RPMI8226 (cell line): Measurements from ENCODE around the gene TMEM178B.
"Not testable (repeated sequence)": the region's sequence is repeated elsewhere in the genome, so short reads cannot be mapped to it uniquely, and the experiment has no call there.

Experiments
- DNase-seq: peaks from one replicate; pipeline ENCODE4 v3.0.0-alpha.2; 2015

Gene TMEM178B

GRCh38 chr7:141144921-141145629 is 71.2 kb downstream of the TMEM178B start:
- no peak for DNase-seq

DNA sequence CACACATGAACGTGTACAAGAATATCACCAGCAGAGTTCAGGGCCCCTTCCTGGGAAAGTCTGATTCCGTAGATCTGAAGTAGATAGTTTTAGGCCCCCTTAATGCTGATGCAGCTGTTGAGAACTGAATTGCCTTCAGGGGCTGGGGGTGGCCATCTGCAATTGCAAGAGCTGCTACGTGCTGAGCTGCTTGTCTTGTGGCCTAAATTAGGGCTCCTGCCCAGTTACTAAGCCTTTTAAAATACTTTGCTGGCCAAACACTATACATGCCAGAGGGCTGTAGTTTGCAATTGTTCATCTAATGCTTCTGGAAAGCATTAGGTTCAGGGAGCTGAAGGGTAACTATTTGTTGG is 71.7 kb downstream of the TMEM178B start:
- peak; percentile 45 for DNase-seq

GRCh38 chr7:141147482-141147881 is 73.6 kb downstream of the TMEM178B start:
- DNase-seq: no peak

- DNase-seq: no peak
Measured at GRCh38 chr7:141150465-141150864, 76.6 kb downstream of the TMEM178B start.

DNA sequence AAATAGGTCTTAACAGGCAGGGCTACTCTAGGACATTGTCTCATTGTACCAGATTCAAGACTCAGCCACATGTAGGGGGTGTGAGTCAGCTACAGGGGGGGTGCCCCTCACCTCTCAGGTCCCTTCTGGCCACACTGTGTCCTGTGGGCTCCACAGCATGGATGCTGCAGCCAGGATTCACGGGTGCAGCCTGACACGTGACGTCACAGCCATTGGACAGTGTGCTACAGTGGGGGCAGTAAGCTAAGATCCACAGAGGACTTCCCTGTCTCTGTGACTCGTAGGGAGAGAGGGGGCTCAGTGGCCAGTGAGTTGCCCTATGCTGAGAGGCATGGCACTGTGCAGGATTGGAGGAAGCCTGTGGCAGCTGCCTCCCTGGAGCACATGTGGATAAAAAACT is 77.9 kb downstream of the TMEM178B start:
- DNase-seq: no peak

DNA sequence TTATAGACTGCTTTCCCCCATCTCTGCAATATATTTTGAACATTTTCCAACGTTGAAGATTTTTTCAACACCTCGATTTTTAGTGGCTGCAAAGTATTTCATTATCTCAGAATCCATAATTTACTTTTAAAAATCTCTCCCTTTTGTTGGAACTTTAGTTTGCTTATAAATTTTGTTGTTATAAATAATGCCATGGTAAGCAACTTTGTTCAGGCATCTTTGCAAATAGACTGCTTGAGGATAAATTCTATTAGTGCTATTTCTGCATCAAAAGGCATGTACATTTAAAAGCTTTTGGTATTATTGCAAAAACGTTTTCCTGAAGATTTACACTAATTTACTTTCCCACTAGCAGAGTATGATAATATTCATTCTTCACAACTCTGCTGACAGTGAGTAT is 79.4 kb downstream of the TMEM178B start:
- DNase-seq: no peak

GRCh38 chr7:141154131-141154732 is 80.4 kb downstream of the TMEM178B start:
- DNase-seq: peak; percentile 37

GRCh38 chr7:141156407-141156806 is 82.5 kb downstream of the TMEM178B start:
- DNase-seq: no peak

- peak; percentile 55 for DNase-seq
Measured at GRCh38 chr7:141157138-141157765, 83.4 kb downstream of the TMEM178B start.

GRCh38 chr7:141158561-141158960 is 84.7 kb downstream of the TMEM178B start:
- DNase-seq: peak; percentile 91

DNA sequence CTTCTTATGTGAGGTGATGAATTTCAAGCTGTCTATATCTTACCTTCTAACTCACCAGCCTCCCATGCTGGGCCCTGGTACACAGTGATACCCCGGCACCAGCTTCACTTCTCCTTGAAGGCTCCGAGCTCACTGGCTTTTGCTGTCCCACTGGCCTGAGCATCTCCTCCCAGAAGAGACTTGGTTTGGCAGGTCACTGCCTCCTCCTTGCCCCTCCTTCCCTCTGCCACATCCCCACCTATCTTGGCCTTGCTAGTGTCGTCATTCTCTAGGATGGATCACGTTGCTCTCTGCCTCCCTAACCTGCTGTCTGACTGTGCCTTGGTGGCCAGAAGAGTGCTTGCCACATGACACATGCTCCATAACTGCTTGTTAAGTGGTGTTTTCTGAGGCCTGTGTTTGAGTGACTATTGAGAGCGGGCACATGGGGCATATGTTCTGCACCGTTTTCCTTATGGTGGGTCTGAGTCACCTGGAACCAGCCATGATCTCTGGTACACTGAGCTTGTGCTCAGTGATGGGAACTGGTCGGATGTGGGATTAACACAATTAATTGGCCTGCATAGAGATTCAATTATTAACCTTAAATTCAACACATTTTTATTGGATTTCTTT is 86.5 kb downstream of the TMEM178B start:
- no peak for DNase-seq

DNA sequence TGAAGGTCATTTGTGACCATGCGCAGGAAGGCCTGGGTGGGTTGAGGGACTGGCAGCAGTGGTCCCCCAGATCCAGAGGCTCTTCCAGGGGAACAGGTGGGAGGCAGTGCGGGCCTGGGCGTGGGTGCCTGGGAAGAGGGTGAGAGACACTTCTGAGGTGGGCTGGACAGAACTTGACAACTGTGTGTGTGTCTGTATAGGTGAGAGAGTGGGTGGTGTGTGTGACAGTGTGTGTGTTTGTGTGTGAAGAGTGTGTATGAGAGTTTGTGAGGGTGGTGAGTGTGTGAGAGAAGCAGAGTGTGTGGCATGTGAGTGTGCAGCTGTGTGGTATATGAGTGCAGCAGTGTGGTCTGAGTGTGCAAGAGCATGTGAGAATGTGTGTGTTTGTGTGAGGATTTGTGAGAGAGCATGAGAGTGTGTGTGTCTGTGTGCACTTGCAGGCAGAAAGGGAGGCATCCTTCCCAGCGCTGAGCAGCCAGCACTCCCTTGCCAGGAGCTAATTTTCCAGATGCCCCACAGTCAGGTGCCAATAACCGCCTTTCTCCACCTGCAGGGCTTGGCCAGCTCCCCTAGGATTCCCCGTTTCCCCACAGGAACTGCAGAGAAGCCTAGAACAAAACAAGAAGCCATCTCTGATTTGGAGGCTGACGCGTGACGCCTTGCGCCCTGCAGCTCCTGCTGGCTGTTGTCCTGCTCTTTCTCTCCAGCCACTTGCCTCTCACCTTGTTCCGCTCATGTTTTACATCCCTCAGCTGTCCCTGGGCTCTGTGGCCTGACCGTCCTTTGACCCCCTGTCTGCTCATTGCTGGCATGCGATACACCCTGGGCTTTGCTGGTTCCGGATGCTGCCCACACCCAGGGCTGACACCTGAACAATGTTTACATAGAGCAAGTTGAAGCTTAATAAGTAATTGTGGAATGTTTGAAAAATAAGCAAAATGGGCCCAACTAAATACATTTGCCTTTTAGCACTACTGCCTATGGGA is 88.0 kb downstream of the TMEM178B start:
- peak; percentile 41 for DNase-seq

DNA sequence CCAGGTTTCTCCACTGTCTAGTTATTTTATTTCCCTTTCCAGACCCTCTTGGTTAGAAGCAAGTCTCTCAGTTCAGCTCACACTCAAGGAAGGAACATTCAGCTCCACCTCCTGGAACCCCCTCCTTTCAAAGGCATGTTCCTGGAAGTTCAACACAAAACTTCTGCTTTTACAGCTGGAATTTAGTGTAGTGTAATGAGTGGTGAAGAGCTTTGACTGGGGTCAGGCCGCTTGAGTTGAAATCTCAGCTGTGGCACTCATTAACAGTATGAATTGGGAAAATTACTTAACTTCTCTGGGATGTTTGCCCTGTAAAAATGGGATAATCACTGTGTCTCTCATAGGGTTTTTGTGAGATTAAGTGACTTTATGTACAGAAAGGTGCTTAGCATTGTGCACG is 91.7 kb downstream of the TMEM178B start:
- no peak for DNase-seq

DNA sequence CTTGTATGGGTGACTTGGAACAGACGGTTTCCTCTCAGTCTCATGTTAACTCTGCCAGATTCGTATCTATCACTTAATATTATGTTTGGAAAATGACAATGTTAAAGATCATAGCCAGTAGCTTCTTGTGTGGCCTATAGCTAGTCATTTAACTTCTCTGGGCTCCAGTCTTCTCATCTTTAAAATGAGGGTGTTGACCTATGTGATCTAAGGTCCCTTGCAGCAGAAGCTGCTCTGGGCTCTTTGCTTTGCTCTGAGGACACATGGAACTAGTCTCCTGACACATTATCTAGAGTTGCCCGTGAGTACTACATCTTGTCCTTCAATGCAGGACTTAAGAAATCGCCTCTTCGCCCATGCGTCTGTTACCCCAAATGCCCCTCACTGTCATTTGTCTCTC is 93.1 kb downstream of the TMEM178B start:
- DNase-seq: no peak

DNA sequence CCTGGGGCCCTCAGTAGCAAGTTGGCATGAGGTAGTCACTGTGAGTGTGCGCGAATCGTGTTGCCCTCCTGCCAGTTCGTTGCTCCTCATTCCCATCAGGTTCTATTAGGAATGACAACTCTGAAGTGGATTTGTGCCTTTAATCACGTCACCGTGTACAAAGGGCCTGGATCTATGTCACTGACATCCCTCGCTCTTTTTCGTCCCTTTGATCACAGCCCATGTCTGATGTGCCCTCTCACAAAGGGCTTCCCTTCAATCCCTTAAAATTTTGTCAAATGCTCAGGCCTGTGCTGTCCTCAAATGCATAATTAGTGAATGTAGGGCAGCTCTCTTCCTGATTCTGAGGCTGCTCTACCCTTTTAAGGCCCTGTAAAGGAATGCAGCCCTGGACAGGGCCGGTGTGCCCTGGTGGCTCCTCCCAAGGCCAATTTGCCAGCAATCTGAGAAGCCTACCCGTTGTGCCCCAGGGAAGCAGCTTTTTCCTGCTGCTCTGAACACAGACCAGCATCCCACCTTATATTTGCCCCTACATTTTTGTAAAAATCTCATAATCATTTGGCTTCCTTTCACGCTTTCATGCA is 93.6 kb downstream of the TMEM178B start:
- no peak for DNase-seq

DNA sequence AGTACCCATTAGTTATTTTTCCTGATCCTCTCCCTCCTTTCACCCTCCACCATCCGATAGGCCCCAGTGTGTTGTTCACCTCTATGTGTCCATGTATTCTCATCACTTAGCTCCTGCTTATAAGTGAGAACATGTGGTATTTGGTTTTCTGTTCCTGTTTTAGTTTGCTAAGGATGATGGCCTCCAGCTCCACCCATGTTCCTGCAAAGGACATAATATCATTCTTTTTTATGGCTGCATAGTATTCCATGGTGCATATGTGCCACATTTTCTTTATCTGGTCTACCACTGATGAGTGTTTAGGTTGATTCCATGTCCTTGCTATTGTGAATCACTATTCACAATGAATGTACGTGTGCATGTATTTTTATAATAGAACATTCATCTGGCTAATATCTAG is 95.3 kb downstream of the TMEM178B start:
- not testable (repeated sequence) for DNase-seq

DNA sequence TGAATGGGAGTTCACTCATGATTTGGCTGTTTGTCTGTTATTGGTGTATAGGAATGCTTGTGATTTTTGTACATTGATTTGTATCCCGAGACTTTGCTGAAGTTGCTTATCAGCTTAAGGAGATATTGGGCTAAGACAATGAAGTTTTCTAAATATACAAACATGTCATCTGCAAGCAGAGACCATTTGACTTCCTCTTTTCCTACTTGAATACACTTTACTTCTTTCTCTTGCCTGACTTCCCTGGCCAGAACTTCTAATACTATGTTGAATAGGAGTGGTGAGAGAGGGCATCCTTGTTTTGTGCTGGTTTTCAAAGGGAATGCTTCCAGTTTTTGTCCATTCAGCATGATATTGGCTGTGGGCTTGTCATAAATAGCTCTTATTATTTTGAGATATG is 101.9 kb downstream of the TMEM178B start:
- not testable (repeated sequence) for DNase-seq

DNA sequence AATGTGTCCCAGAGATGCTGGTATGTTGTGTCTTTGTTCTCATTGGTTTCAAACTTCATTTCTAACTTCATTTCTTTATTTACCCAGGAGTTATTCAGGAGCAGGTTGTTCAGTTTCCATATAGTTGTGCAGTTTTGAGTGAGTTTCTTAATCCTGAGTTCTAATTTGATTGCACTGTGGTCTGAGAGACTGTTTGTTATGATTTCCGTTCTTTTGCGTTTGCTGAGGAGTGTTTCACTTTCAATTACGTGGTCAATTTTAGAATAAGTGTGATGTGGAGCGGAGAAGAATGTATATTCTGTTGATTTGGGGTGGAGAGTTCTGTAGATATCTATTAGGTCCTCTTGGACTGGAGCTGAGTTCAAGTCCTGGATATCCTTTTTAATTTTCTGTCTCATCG is 103.3 kb downstream of the TMEM178B start:
- DNase-seq: peak; percentile 49

GRCh38 chr7:141178486-141179135 is 104.7 kb downstream of the TMEM178B start:
- no peak for DNase-seq

DNA sequence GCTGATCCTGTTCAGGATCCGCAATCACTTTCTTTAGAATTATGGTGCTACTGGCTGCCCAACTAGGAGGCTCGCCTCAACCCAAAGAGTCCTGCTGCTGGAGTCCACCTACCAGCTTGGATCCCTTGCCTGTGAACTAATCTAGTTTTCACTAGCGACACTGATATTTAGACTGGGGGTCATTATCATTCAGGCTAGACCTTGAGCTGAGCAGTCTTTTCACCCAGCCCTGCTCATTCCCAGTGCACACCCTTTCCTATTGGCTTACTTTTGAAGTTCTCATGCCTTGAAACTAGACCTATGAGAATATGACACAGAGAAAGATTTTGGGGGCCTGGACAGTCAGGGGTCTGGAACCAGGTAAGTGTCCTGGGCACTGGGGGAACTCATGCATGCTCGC is 107.9 kb downstream of the TMEM178B start:
- no peak for DNase-seq

- DNase-seq: no peak
Measured at GRCh38 chr7:141184532-141185190, 110.8 kb downstream of the TMEM178B start.
